Hematopoietic multipotent progenitor cell treated with erythropoietin and hydrocortisone succinate and interleukin-3 and kit ligand, for 6 days (in vitro differentiated cells): ENCODE data around the gene BPIFB4.

ENCODE experiments used
- DNase-seq: peaks from one replicate; pipeline ENCODE4 v3.0.0-alpha.2; 2015

BPIFB4 gene

GRCh38 chr20:33062105-33062824, 17.2 kb upstream of the BPIFB4 start:
- DNase-seq = no peak

DNA sequence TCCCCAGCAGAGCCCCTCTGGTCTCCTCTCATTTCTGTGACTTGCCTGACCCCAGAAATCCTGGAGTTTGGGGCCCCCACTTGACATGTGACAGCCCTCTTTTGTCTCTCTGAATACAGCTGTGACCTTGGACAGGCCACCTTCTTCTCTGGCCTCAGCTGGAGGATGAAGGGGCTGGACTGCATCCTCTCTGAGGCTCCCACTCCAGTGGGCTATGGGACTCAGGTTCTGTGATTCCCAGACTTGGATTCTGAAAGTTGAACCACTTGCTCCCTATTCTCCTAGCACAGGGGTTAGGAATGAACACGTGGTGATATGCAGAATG, 16.7 kb upstream of the BPIFB4 start:
- no peak for DNase-seq

DNA sequence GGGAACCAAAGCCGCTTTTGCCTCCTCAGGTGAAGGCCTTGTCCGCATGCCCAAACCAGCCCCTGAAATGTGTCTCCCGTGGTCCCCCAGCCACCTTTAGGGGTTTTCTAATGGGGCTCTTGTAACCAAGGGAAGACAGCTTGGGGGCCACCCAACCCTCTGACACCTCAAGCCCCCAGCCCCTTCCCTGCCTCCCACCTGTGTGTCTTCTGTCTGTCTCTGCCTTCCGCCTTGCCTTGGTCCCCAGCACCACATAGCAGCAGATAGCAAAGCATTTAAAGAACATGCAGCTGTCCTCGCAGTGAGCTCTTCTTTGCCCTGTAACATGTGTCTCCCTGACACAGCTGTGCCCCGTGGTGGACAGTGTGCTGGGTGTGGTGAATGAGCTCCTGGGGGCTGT, 16.2 kb upstream of the BPIFB4 start:
- DNase-seq = no peak

DNA sequence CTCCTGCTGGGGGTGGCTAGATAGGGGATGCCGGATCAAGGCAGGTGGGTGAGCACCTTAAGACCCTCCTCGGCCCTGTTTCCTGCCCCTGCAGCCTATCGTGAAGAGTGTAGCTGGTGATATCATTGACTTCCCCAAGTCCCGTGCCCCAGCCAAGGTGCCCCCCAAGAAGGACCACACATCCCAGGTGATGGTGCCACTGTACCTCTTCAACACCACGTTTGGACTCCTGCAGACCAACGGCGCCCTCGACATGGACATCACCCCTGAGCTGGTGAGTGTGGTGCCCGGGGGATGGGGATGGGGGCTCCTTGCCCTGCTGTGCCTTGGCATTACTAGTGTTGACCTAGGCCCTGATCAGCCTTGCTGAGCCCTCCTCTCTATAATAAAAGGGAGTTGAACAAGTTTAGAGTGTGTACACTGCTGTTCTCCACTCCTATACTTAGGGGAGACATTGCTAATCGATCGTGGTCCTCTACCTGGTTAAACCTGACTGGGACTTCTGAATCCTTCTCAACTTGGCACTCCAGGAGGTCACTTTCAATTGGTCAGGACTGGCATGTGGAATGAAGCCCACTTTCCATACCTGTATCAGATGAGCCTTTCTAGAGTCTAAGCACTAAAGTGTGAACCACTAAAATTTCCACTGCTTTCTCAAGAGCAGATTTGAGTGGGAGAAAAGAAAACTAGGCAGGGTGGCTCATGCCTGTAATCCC, 14.7 kb upstream of the BPIFB4 start:
- no peak for DNase-seq

DNA sequence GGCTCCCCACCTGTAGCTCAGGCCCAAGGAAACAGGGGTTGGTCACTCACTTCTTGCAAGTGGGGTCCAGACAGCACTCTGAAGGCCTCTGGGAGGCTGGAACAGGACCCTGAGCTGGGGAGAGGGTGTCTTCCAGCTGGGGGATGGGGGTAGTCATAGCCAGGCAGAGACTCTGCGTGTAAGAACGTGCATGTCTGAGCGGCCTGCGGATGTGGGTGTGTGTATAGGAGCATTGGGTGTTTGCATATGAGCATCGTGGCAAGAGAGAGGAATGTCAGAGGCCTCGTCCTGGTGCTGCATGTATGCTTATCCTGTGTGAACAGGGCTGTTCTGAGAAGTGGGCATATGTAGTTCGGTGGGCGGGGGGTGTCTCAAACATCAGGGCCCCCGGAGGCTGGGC, 13.7 kb upstream of the BPIFB4 start:
- DNase-seq = no peak

DNA sequence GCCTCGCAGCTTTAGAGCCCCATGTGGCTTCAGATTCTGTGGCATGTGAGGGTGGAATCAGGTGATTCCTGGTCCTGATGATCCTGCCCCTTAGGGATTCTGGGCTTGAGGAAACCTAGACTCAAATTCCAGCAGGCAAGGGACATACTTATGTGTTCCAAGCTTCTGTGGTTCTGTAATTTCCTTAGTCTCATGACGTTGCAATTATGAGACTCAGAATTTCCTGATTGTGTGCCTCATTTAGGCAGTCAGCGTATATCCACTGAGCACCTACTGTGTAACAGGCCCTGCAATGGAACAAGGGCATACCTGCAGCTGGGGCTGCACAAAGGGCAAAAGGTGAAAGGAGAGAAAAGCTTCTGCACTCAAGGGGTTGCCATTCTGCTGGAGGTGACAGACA, 11.6 kb upstream of the BPIFB4 start:
- peak; percentile 16 for DNase-seq

- no peak for DNase-seq
Measured at GRCh38 chr20:33068251-33068939, 11.0 kb upstream of the BPIFB4 start.

GRCh38 chr20:33069673-33070072, 9.8 kb upstream of the BPIFB4 start:
- DNase-seq = no peak

DNA sequence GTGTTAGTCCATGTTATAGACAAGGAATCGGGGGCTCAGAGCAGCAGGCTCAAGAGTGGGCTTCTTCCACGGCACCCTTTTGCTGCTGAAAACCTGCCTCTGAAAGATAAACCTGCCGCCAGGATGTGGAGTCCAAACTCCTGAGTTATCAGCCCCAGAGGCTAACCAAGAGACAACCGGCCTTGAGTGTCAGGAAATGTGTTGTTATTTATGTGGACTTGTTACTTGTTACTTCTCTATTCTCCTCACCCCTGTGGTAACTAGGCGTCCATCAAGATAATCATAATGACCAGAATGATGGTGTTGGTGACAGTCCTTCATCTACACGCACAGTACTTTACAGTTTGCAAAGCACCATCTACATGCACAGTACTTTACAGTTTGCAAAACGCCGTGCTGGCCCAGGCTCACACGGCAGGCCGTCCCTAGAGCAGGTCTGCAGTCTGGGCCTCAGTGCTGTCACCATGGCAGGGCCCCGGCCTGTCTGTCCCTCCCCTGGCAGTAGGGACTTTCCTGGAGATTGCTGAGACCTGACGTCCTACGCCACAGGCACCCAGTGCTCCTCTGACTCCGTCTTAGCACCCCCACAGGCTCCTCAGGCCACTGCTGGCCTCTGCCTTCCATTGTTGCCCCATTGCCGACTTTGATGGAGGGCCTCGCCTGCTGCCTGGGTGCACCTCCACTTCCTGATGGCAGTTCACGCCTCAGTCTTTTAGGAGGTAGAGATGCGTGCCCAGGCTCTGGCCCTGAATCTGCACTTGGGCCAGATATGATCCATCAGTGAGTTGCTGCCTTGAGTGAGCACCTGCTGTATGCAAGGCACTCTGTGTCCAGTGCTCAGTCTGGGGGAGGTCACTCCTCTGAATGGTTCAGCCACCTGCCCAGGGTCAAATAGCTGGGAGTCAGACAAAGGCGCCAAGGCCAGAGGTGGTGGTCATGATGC, 9.1 kb upstream of the BPIFB4 start:
- DNase-seq = peak; percentile 57

DNA sequence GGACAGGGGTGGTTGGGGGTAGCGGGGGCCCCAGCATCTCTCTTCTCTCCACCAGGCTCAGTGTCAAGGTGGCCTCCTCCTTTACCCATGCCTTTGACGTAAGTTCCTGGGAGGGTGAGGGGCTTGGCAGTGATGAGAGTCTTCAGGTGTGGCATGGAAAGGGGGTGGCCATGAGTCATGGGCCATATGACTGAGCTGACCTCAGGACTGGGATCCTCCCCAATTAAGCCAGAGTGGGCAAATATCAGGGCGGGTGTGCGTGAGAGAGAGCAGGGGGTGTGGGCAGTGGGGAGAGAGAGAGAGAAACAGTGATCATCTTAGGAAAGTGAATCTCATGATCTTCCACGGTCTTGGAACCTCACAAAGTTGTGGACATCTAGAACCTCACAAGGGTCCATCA, 8.2 kb upstream of the BPIFB4 start:
- no peak for DNase-seq

GRCh38 chr20:33072362-33072761, 7.1 kb upstream of the BPIFB4 start:
- DNase-seq = no peak

DNA sequence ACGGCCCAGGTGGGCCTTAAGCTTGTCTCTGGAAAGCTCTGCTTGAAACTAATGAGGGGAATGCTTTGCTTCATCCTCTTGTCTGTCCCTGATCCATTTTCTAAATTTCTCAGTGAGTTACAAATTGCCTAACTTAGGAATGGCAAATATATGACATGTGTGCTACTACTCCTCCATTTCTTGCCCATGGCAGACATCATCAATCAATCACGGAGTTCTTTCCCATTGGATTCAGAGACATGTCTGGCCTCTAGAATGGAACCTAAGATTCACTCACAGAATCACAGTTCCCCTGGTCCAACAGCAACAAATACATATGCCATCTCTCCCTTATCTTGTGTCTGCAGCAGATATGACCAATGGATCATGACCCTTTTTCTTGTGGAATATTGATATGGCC, 6.6 kb upstream of the BPIFB4 start:
- no peak for DNase-seq

- no peak for DNase-seq
Measured at GRCh38 chr20:33074675-33075074, 4.8 kb upstream of the BPIFB4 start.

DNA sequence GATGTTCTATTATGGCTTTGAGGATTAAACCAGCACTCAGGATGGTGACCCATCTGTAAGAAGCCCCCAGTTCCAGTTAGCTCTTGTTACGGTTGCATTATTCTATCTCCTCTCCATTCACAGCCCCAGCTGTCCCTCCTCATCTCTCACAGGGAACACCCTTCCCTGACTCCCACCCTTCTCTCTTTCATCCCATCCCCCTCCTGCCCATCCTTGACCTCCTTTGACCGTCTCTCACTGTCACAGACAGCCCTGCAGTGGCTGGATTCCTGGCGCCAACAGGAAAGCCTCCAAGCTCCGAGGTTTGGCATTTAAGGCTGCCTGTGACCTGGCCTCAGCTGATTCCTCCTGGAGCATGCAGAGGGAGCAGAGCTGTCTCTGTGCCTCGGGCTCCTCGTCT, 4.2 kb upstream of the BPIFB4 start:
- no peak for DNase-seq

DNA sequence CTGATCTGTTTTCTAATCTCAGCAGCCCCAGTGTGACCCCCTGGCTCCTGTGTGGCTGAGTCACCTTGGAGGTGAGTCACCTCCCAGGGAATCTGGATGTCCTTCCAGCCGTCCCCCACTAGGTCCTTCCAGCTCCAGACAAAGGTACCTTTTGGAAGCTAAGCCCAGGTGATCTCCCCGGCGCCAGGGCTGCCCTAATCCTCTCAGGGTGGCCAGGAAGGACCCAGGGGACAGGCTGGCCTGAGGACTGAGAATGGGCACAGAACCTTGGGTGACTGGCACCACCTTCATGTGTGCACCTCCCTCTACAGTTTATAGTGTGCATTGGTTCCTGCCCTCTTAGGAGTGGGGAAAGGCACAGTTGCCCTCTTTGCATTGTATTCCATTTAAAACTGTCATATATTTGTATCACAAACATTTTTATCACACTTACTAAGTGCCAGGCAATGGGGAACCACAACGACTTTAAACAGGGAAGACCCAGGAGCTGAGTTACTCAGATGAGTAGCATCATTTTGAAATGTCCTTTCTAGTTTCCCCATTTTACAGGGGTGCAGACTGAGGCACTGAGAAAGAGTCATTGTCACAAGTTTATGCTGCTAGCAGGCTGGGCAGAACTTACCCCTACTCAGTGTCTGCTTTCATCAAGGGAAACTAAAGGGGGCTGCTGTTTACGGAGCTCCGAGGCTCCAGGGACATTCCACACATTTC, 2.6 kb upstream of the BPIFB4 start:
- peak; percentile 39 for DNase-seq

- peak; percentile 12 for DNase-seq
Measured at GRCh38 chr20:33081411-33082154, 2.1 kb downstream of the BPIFB4 start.

- no peak for DNase-seq
Measured at GRCh38 chr20:33082546-33082945, 3.1 kb downstream of the BPIFB4 start.

DNA sequence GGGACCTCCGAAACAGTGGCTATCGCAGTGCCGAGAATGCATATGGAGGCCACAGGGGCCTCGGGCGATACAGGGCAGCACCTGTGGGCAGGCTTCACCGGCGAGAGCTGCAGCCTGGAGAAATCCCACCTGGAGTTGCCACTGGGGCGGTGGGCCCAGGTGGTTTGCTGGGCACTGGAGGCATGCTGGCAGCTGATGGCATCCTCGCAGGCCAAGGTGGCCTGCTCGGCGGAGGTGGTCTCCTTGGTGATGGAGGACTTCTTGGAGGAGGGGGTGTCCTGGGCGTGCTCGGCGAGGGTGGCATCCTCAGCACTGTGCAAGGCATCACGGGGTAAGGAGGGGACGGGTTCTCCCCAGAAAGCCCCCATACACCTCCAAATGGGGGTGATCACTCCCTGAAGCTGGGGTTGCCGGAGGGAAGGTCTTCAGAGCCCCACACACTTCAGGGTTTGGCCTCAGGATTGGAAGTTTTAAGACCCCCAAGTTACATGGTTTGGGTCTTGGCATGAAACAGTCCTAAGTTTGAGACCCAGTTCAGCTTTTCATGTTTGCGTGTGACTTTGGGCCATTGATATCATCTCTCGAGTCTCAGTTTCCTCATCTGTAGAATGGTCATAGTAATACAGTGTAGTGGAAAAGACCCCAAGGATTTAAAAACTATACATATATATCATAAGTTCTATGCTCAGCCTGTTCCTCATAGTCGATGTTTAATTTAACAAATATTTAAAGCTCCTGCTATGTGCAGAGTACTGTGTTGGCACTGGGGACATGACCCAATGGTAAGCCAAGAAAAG, 4.3 kb downstream of the BPIFB4 start:
- DNase-seq = no peak

- no peak for DNase-seq
Measured at GRCh38 chr20:33084722-33085121, 5.3 kb downstream of the BPIFB4 start.

GRCh38 chr20:33086052-33086722, 6.7 kb downstream of the BPIFB4 start:
- DNase-seq = no peak
